HEK293T (cell line): ENCODE data around the gene BCL10.
"Not testable (repeated sequence)": the region's sequence is repeated elsewhere in the genome, so short reads cannot be mapped to it uniquely, and the experiment has no call there.

ENCODE experiments used
- CTCF ChIA-PET: fragments of 350-600 bp; formaldehyde crosslinking; extraction: SDS; loops from one replicate; lab custom pipeline; 2021; ENCODE audit warnings: antibody characterized with exemption, inconsistent platforms; lab: Yijun Ruan, JAX
- POLR2A ChIA-PET: fragments of 350-600 bp; formaldehyde crosslinking; extraction: SDS; loops from one replicate; lab custom pipeline; 2020; ENCODE audit warnings: antibody characterized with exemption, inconsistent platforms; lab: Yijun Ruan, JAX
- DNase-seq: peaks from one replicate; pipeline ENCODE4 v3.0.0; 2012; ENCODE audit warnings: mixed read lengths; ENCODE audit errors: extremely low spot score
- ARNT ChIP-seq: fragments of 450-650 bp; IDR thresholded peaks from 2 replicates; pipeline ENCODE4 v1.6.1; 2017; ENCODE audit warnings: mild to moderate bottlenecking
- BHLHE40 ChIP-seq: fragments of 450-650 bp; IDR thresholded peaks from 2 replicates; pipeline ENCODE4 v1.6.1; 2016; ENCODE audit warnings: mild to moderate bottlenecking, moderate library complexity, borderline replicate concordance
- CTBP1 ChIP-seq: fragments of 450-650 bp; IDR thresholded peaks from 2 replicates; pipeline ENCODE4 v1.6.1; 2016; ENCODE audit warnings: borderline replicate concordance
- ELF4 ChIP-seq: fragments of 450-650 bp; IDR thresholded peaks from 2 replicates; pipeline ENCODE4 v1.6.1; 2017; ENCODE audit warnings: antibody characterized with exemption
- FOXA1 ChIP-seq: fragments of 450-650 bp; IDR thresholded peaks from 2 replicates; pipeline ENCODE4 v1.6.1; 2016; ENCODE audit warnings: mild to moderate bottlenecking
- FOXK2 ChIP-seq: fragments of 450-650 bp; IDR thresholded peaks from 2 replicates; pipeline ENCODE4 v1.6.1; 2016; ENCODE audit warnings: mild to moderate bottlenecking
- FOXM1 ChIP-seq: fragments of 450-650 bp; IDR thresholded peaks from 2 replicates; pipeline ENCODE4 v1.6.1; 2017; ENCODE audit warnings: mild to moderate bottlenecking, borderline replicate concordance
- HDGF ChIP-seq: fragments of 450-650 bp; IDR thresholded peaks from 2 replicates; pipeline ENCODE4 v1.6.1; 2017; ENCODE audit warnings: antibody characterized with exemption, borderline replicate concordance
- L3MBTL2 ChIP-seq: fragments of 450-650 bp; conservative IDR thresholded peaks from 2 replicates; pipeline ENCODE4 v1.6.1; 2016; ENCODE audit warnings: mild to moderate bottlenecking
- LEF1 ChIP-seq: fragments of 450-650 bp; IDR thresholded peaks from 2 replicates; pipeline ENCODE4 v1.6.1; 2017; ENCODE audit warnings: mild to moderate bottlenecking, borderline replicate concordance
- NFRKB ChIP-seq: fragments of 450-650 bp; IDR thresholded peaks from 2 replicates; pipeline ENCODE4 v1.6.1; 2016; ENCODE audit warnings: mild to moderate bottlenecking, moderate library complexity
- PKNOX1 ChIP-seq: fragments of 450-650 bp; IDR thresholded peaks from 2 replicates; pipeline ENCODE4 v1.6.1; 2016
- SP1 ChIP-seq: fragments of 450-650 bp; IDR thresholded peaks from 2 replicates; pipeline ENCODE4 v1.6.1; 2017
- SUZ12 ChIP-seq: fragments of 450-650 bp; IDR thresholded peaks from 2 replicates; pipeline ENCODE4 v1.6.1; 2016; ENCODE audit warnings: mild to moderate bottlenecking
- TARDBP ChIP-seq: fragments of 450-650 bp; IDR thresholded peaks from 2 replicates; pipeline ENCODE4 v1.6.1; 2016
- ZNF384 ChIP-seq: fragments of 450-650 bp; IDR thresholded peaks from 2 replicates; pipeline ENCODE4 v1.6.1; 2016

The BCL10 gene

GRCh38 chr1:85259118-85259911 is 17.1 kb downstream of the BCL10 start, which contains the start of gene C1orf52:
C1orf52 (minus strand) TSS chr1:85259662; CDS start chr1:85259633, 29 bp downstream.
- peak; percentile 96 for DNase-seq
- peak; percentile 62; the same call in 1 of the 2 replicates for TF ChIP-seq ELF4
- no peak for TF ChIP-seq HDGF
- TF ChIP-seq LEF1, result no peak; the same call in 1 of the 2 replicates
- no peak for TF ChIP-seq FOXA1
- TF ChIP-seq CTBP1, result no peak
- no peak for TF ChIP-seq SP1
- no peak for TF ChIP-seq FOXK2
- peak; percentile 58 for TF ChIP-seq L3MBTL2
- no peak for TF ChIP-seq NFRKB
- no peak for TF ChIP-seq FOXM1
- TF ChIP-seq ARNT, result no peak
- no peak for TF ChIP-seq BHLHE40
- no peak for TF ChIP-seq TARDBP
- peak; percentile 51 for TF ChIP-seq PKNOX1
- no peak for TF ChIP-seq SUZ12
- no peak for TF ChIP-seq ZNF384
- POLR2A ChIA-PET, result interaction anchor here (0.7 to 3.1 kb wide), 14 partner anchors 13 to 317 kb away, joined by 3 to 26 read pairs (median 4); partner anchors contain the start of genes BCL10, MCOLN2 and SYDE2
- CTCF ChIA-PET, result interaction anchor here (0.6 to 6.5 kb wide), 25 partner anchors 8 to 315 kb away, joined by 3 to 55 read pairs (median 3); partner anchors contain the start of gene BCL10

- ChIA-PET POLR2A (interaction anchor here (0.7 to 3.1 kb wide), 12 partner anchors 14 to 310 kb away, joined by 3 to 26 read pairs (median 4); partner anchors contain the start of genes BCL10, MCOLN2 and SYDE2), CTCF (interaction anchor here (0.6 to 6.5 kb wide), 20 partner anchors 10 to 1144 kb away, joined by 3 to 55 read pairs (median 4); partner anchors contain the start of gene BCL10)
- DNase-seq, result no peak
- TF ChIP-seq FOXM1 (no peak), HDGF (no peak), SP1 (no peak), NFRKB (no peak), ZNF384 (no peak), FOXK2 (no peak), ARNT (no peak), PKNOX1 (no peak), SUZ12 (no peak), BHLHE40 (no peak), ELF4 (no peak), L3MBTL2 (no peak), CTBP1 (no peak), FOXA1 (no peak), TARDBP (no peak), LEF1 (no peak)
Observed at GRCh38 chr1:85258536-85259117, 17.8 kb downstream of the BCL10 start.

- POLR2A ChIA-PET, DNase-seq: not testable (repeated sequence)
- CTCF ChIA-PET, result interaction anchor here (1.4 kb wide), 1 partner anchor 9 kb away, joined by 3 read pairs; no protein-coding TSS in a partner anchor
Observed at GRCh38 chr1:85249042-85249441, 27.4 kb downstream of the BCL10 start.

- no peak for TF ChIP-seq PKNOX1
- TF ChIP-seq CTBP1, result no peak
- TF ChIP-seq SP1, result no peak
- no peak for TF ChIP-seq TARDBP
- no peak for TF ChIP-seq SUZ12
- no peak for TF ChIP-seq FOXA1
- TF ChIP-seq LEF1, result no peak
- TF ChIP-seq ELF4, result no peak
- no peak for TF ChIP-seq HDGF
- TF ChIP-seq NFRKB, result no peak
- no peak for TF ChIP-seq L3MBTL2
- no peak for TF ChIP-seq BHLHE40
- no peak for TF ChIP-seq FOXK2
- TF ChIP-seq ARNT, result no peak
- no peak for TF ChIP-seq FOXM1
- TF ChIP-seq ZNF384, result no peak
- DNase-seq, result no peak
- ChIA-PET CTCF (interaction anchor here (0.6 kb wide), 1 partner anchor 36 kb away, joined by 4 read pairs; no protein-coding TSS in a partner anchor), POLR2A (interaction anchor here (1.1 kb wide), 1 partner anchor 14 kb away, joined by 3 read pairs; the partner anchor contains the start of gene C1orf52)
Observed at GRCh38 chr1:85245891-85246290, 30.5 kb downstream of the BCL10 start.

GRCh38 chr1:85245456-85245855 is 31.0 kb downstream of the BCL10 start:
- no peak for TF ChIP-seq FOXK2
- TF ChIP-seq SUZ12, result no peak
- no peak for TF ChIP-seq ELF4
- TF ChIP-seq TARDBP, result no peak
- TF ChIP-seq BHLHE40, result no peak
- TF ChIP-seq L3MBTL2, result no peak
- TF ChIP-seq SP1, result no peak
- TF ChIP-seq FOXA1, result no peak
- no peak for TF ChIP-seq ARNT
- no peak for TF ChIP-seq FOXM1
- no peak for TF ChIP-seq CTBP1
- no peak for TF ChIP-seq LEF1
- no peak for TF ChIP-seq NFRKB
- TF ChIP-seq PKNOX1, result no peak
- TF ChIP-seq ZNF384, result no peak
- TF ChIP-seq HDGF, result no peak
- ChIA-PET CTCF (interaction anchor here (1.5 to 2.0 kb wide), 3 partner anchors 10 to 136 kb away, joined by 6 to 10 read pairs (median 9); partner anchors contain the start of gene C1orf52), POLR2A (interaction anchor here (1.0 to 1.1 kb wide), 2 partner anchors 14 to 335 kb away, joined by 3 read pairs; partner anchors contain the start of genes C1orf52 and CCN1)
- DNase-seq, result no peak
